Trophoblast cell (in vitro differentiated cells and primary cell): ENCODE data around the gene MTA2.
A peak's percentile ranks its signal among the peaks of the same experiment; 100 is the strongest.

ENCODE experiments used
- DNase-seq, 2 donors: peaks; one replicate each; pipeline ENCODE4 v3.0.0-alpha.2; 2016
- H2AFZ ChIP-seq: 2 replicates; pipeline ENCODE4 v1.6.1; 2013; ENCODE audit warnings: low read length, moderate library complexity, mild to moderate bottlenecking; ENCODE audit not compliant: insufficient read depth, poor library complexity
- H2AK5ac ChIP-seq: 2 replicates; pipeline ENCODE4 v1.6.1; 2013; ENCODE audit warnings: mild to moderate bottlenecking, low read length
- H2BK120ac ChIP-seq: 2 replicates; pipeline ENCODE4 v1.6.1; 2013; ENCODE audit warnings: low read length, mild to moderate bottlenecking, moderate library complexity; ENCODE audit not compliant: insufficient read depth, poor library complexity
- H2BK12ac ChIP-seq: 2 replicates; pipeline ENCODE4 v1.6.1; 2013; ENCODE audit warnings: mild to moderate bottlenecking, low read length, moderate library complexity
- H2BK5ac ChIP-seq: 2 replicates; pipeline ENCODE4 v1.6.1; 2013; ENCODE audit warnings: low read length, low read depth, moderate library complexity, mild to moderate bottlenecking; ENCODE audit not compliant: poor library complexity
- H3K14ac ChIP-seq: 2 replicates; pipeline ENCODE4 v1.6.1; 2013; ENCODE audit warnings: mild to moderate bottlenecking, low read length
- H3K18ac ChIP-seq: 2 replicates; pipeline ENCODE4 v1.6.1; 2013; ENCODE audit warnings: mild to moderate bottlenecking, low read length
- H3K23ac ChIP-seq: 2 replicates; pipeline ENCODE4 v1.6.1; 2013; ENCODE audit warnings: low read length
- H3K27ac ChIP-seq: 2 replicates; pipeline ENCODE4 v1.5.1; 2013; ENCODE audit warnings: low read depth, mild to moderate bottlenecking, inconsistent platforms, low read length, moderate library complexity
- H3K27me3 ChIP-seq: 2 replicates; pipeline ENCODE4 v1.6.1; 2013; ENCODE audit warnings: inconsistent platforms, mild to moderate bottlenecking, low read length, moderate library complexity; ENCODE audit not compliant: insufficient read depth
- H3K36me3 ChIP-seq, 2 experiments: 1 replicate in 1 of 2; 2 replicates in 1 of 2; pipeline ENCODE4 v1.6.1; 2013; ENCODE audit warnings: low read length in 2 of 2, mild to moderate bottlenecking in 2 of 2, moderate library complexity in 1 of 2; ENCODE audit not compliant: insufficient read depth in 2 of 2, control insufficient read depth in 1 of 2
- H3K4ac ChIP-seq: 2 replicates; pipeline ENCODE4 v1.6.1; 2013; ENCODE audit warnings: low read depth, mild to moderate bottlenecking, low read length, moderate library complexity
- H3K4me1 ChIP-seq, 2 experiments: 1 replicate in 1 of 2; 2 replicates in 1 of 2; pipeline ENCODE4 v1.6.1; 2013; ENCODE audit warnings: low read length in 2 of 2, mild to moderate bottlenecking in 2 of 2, moderate library complexity in 1 of 2; ENCODE audit not compliant: insufficient read depth in 2 of 2, control insufficient read depth in 1 of 2
- H3K4me2 ChIP-seq: 2 replicates; pipeline ENCODE4 v1.6.1; 2013; ENCODE audit warnings: inconsistent platforms, mild to moderate bottlenecking, low read length, moderate library complexity
- H3K4me3 ChIP-seq: 2 replicates; pipeline ENCODE4 v1.5.1; 2013; ENCODE audit warnings: mild to moderate bottlenecking, low read depth, low read length, inconsistent platforms
- H3K79me1 ChIP-seq: one replicate; pipeline ENCODE4 v1.6.1; 2013; ENCODE audit warnings: low read length
- H3K79me2 ChIP-seq: 2 replicates; pipeline ENCODE4 v1.6.1; 2013; ENCODE audit warnings: low read length, mild to moderate bottlenecking; ENCODE audit not compliant: control insufficient read depth, insufficient read depth, poor library complexity
- H3K9ac ChIP-seq: 2 replicates; pipeline ENCODE4 v1.6.1; 2013; ENCODE audit warnings: mild to moderate bottlenecking, low read length
- H3K9me3 ChIP-seq: 2 replicates; pipeline ENCODE4 v1.6.1; 2013; ENCODE audit warnings: low read depth, mild to moderate bottlenecking, control low read depth, inconsistent platforms, low read length; ENCODE audit not compliant: insufficient read depth
- H4K12ac ChIP-seq: 2 replicates; pipeline ENCODE4 v1.6.1; 2013; ENCODE audit warnings: low read depth, mild to moderate bottlenecking, low read length, moderate library complexity
- H4K8ac ChIP-seq: 2 replicates; pipeline ENCODE4 v1.6.1; 2013; ENCODE audit warnings: low read depth, mild to moderate bottlenecking, low read length, moderate library complexity
- H4K91ac ChIP-seq: one replicate; pipeline ENCODE4 v1.6.1; 2013; ENCODE audit warnings: low read depth, mild to moderate bottlenecking, low read length, moderate library complexity
- WGBS: extraction: QIAGEN DNeasy Blood & Tissue Kit; methylation state at CpG from one replicate; pipeline ENCODE4 v1.1.7; 2013; ENCODE audit warnings: missing lambda C conversion rate; ENCODE audit not compliant: insufficient read length, insufficient coverage; ENCODE audit errors: extremely low coverage; 5-methylcytosine and 5-hydroxymethylcytosine counted together

Gene MTA2

DNA sequence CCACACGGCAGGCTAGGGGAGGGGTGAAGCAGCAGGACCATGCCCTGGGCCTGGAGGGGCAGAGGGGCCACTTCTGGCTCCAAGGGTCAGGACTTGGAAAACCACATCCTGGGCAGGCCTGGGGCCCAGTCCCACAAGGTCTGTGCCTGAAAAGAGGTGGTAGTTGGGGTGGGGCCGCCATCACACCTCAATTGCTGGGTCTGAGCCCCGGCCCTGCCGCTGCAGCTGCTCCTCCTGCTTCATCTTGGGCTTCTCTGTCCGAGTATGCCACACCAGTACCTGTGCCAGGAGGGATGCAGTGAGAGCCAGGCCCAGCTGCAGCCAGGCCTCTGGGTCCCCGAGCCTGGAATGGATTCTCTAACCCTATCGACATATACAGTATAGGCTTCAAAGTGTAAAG, 13.9 kb upstream of the MTA2 start:
- H3K4ac ChIP-seq = no peak overlapping the region
- H3K4me3 ChIP-seq = no peak overlapping the region

DNA sequence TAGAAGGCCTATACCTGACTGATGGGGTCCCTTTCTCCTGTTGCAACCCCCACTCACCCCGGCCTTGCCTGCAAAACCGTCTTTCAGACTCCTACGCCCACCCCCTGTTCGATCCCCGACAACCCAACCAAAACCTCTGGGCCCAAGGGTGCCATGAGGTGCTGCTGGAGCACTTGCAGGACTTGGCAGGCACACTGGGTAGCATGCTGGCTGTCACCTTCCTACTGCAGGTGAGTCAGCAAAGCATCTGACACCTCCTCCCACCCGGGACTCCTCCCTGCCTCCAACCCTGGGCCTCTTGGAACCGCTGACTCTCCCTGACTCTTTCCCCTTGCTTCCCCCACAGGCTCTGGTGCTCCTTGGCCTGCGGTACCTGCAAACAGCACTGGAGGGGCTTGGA, 12.6 kb upstream of the MTA2 start:
- H2AK5ac ChIP-seq = no peak overlapping the region
- no peak overlapping the region for H3K14ac ChIP-seq
- H4K12ac ChIP-seq = peak overlapping the region; percentile 68
- H3K4me1 ChIP-seq = peaks cover 12 to 14% of the 10 kb centered on the region in 2 experiments
- no peak overlapping the region for H3K9ac ChIP-seq
- no peak overlapping the region for H2BK12ac ChIP-seq
- no peak overlapping the region for H3K4me2 ChIP-seq
- H3K27ac ChIP-seq = no peak overlapping the region
- no peak overlapping the region for H4K8ac ChIP-seq
- H3K27me3 ChIP-seq = no peaks in the 10 kb centered on the region
- H3K36me3 ChIP-seq = peaks cover 31 to 32% of the 10 kb centered on the region in 2 experiments
- H3K4ac ChIP-seq = no peak overlapping the region
- peaks cover 14% of the 10 kb centered on the region for H3K79me1 ChIP-seq
- no CpG with 5 or more reads among the region's 8 CpGs for WGBS
- H3K23ac ChIP-seq = no peak overlapping the region
- H3K18ac ChIP-seq = no peak overlapping the region
- no peak overlapping the region for H3K4me3 ChIP-seq
- DNase-seq = peak; percentile 42 to 51
- H3K79me2 ChIP-seq = peaks cover 9% of the 10 kb centered on the region
- peaks cover 2% of the 10 kb centered on the region for H3K9me3 ChIP-seq
- no peak overlapping the region for H2BK120ac ChIP-seq
- no peak overlapping the region for H2BK5ac ChIP-seq
- H2AFZ ChIP-seq = no peak overlapping the region
- no peak overlapping the region for H4K91ac ChIP-seq

More for the DNA sequence above, 13.9 kb upstream of the MTA2 start:
- Histone ChIP-seq H3K4me2 (no peak overlapping the region), H3K18ac (no peak overlapping the region), H3K4me1 (peaks cover 13 to 15% of the 10 kb centered on the region in 2 experiments), H4K91ac (no peak overlapping the region), H3K79me1 (peaks cover 14% of the 10 kb centered on the region), H3K14ac (no peak overlapping the region), H4K12ac (no peak overlapping the region), H3K27ac (no peak overlapping the region), H3K9me3 (peaks cover 2% of the 10 kb centered on the region), H3K9ac (no peak overlapping the region), H3K36me3 (peaks cover 24 to 27% of the 10 kb centered on the region in 2 experiments), H2AFZ (no peak overlapping the region), H2BK5ac (no peak overlapping the region), H2BK120ac (no peak overlapping the region), H3K79me2 (peaks cover 9% of the 10 kb centered on the region), H4K8ac (no peak overlapping the region), H2AK5ac (no peak overlapping the region), H3K23ac (peak overlapping the region; percentile 35), H2BK12ac (no peak overlapping the region), H3K27me3 (no peaks in the 10 kb centered on the region)
- WGBS = no CpG with 5 or more reads among the region's 7 CpGs
- no peak for DNase-seq

DNA sequence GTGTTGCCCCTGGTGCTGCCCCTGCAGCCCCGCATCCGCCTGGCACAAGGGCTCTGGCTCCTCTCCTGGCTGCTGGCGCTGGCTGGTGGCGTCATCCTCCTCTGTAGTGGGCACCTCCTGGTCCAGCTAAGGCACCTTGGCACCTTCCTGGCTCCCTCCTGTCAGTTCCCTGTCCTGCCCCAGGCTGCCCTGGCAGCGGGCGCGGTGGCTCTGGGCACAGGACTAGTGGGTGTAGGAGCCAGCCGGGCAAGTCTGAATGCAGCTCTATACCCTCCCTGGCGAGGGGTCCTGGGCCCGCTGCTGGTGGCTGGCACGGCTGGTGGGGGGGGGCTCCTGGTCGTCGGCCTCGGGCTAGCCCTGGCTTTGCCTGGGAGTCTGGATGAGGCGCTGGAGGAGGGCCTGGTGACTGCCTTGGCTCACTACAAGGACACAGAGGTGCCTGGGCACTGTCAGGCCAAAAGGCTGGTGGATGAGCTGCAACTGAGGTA, 11.7 kb upstream of the MTA2 start:
- H3K4me1 ChIP-seq = peaks cover 12 to 14% of the 10 kb centered on the region in 2 experiments
- H3K4ac ChIP-seq = no peak overlapping the region
- no peak overlapping the region for H3K27ac ChIP-seq
- H3K14ac ChIP-seq = peak overlapping the region; percentile 64
- H4K91ac ChIP-seq = peak overlapping the region; percentile 61
- peak overlapping the region; percentile 63 for H4K12ac ChIP-seq
- peak overlapping the region; percentile 65 for H2BK120ac ChIP-seq
- H3K9me3 ChIP-seq = peaks cover 2% of the 10 kb centered on the region
- H2AFZ ChIP-seq = no peak overlapping the region
- no CpG with 5 or more reads among the region's 15 CpGs for WGBS
- no peak for DNase-seq
- peaks cover 14% of the 10 kb centered on the region for H3K79me1 ChIP-seq
- H3K79me2 ChIP-seq = peaks cover 9% of the 10 kb centered on the region
- peaks cover 38 to 41% of the 10 kb centered on the region in 2 experiments for H3K36me3 ChIP-seq
- H3K23ac ChIP-seq = no peak overlapping the region
- H2AK5ac ChIP-seq = peak overlapping the region; percentile 93
- no peaks in the 10 kb centered on the region for H3K27me3 ChIP-seq
- H2BK5ac ChIP-seq = peak overlapping the region; percentile 4
- H2BK12ac ChIP-seq = peak overlapping the region; percentile 72
- no peak overlapping the region for H3K9ac ChIP-seq
- peak overlapping the region; percentile 69 for H4K8ac ChIP-seq
- peak overlapping the region; percentile 23 for H3K4me2 ChIP-seq
- H3K18ac ChIP-seq = peak overlapping the region; percentile 55
- H3K4me3 ChIP-seq = peak overlapping the region; percentile 16

DNA sequence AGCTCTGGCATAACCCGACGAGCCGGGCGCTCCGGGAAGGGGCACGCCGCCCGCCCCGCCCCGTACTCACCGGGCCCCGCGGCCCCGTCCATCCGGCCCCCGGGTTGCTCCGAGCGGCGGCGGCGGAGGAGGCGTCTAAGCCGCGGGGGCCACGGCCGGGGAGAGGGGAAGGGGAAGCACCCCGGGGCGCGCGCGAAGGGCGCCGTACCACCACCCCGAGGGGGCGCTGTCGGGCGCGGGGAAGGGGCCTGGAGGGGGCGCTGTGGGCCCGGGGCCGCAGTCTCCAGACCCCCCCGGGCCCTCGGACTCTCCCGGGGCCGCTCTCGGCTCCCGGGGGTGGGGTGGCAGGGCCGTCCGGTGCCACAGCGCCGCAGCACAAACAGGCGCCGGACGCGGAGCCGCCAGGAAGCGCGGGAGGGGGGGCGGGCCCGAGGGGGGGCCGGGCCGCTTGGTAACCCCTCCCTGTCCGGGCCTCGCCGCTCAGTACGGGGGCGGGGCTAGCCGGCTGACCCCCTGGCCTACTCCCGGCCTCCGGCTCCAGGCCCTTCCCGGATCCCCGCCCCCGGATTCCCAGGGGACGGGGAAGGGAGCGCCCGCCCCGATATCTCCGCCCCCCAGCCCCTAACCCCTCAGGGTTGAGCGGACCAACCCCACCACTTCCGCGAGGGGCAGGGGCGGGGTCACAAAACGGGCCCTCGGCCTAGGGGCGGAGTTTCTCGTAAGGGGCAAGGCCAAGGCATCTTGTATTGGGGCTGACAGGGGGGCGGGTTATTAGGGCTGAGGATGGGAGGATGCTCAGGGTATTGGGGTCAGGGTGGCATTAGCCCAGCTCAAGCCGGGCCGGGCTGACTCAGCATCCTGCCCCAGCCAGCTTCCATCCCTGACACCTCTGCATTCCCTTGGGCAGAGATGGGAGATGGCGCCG, 11.0 kb upstream of the MTA2 start, which contains the start of the genes EML3 and ROM1:
Gene EML3 (minus strand): TSS at position 410 of the 925 bp plus-strand sequence. CDS start 318 bp downstream, at position 92.
Gene ROM1 (plus strand): TSS at position 892 of the 925 bp plus-strand sequence. CDS start 25 bp downstream, at position 917.
- H3K4ac ChIP-seq = peak within 1 kb of the TSS; percentile 16
- peak within 1 kb of the TSS; percentile 91 for H3K14ac ChIP-seq
- H3K4me3 ChIP-seq = peak within 1 kb of the TSS; percentile 80
- peak within 1 kb of the TSS; percentile 66 for H2BK5ac ChIP-seq
- H2AK5ac ChIP-seq = peak within 1 kb of the TSS; percentile 93
- H3K79me2 ChIP-seq = peaks cover 9% of the 10 kb centered on the region
- H3K36me3 ChIP-seq = peaks cover 42 to 45% of the 10 kb centered on the region in 2 experiments
- H3K4me2 ChIP-seq = peak within 1 kb of the TSS; percentile 93
- WGBS = no CpG with 5 or more reads among the region's 91 CpGs
- peak within 1 kb of the TSS; percentile 84 for H4K91ac ChIP-seq
- peaks cover 12 to 14% of the 10 kb centered on the region in 2 experiments for H3K4me1 ChIP-seq
- no peaks in the 10 kb centered on the region for H3K27me3 ChIP-seq
- no peak within 1 kb of the TSS for H3K23ac ChIP-seq
- peak within 1 kb of the TSS; percentile 85 for H2AFZ ChIP-seq
- peak; percentile 60 to 69 for DNase-seq
- H3K27ac ChIP-seq = peak within 1 kb of the TSS; percentile 65
- H3K9me3 ChIP-seq = peaks cover 2% of the 10 kb centered on the region
- H3K18ac ChIP-seq = peak within 1 kb of the TSS; percentile 70
- H2BK120ac ChIP-seq = peak within 1 kb of the TSS; percentile 80
- peaks cover 14% of the 10 kb centered on the region for H3K79me1 ChIP-seq
- H2BK12ac ChIP-seq = peak within 1 kb of the TSS; percentile 72
- H3K9ac ChIP-seq = peak within 1 kb of the TSS; percentile 89
- peak within 1 kb of the TSS; percentile 86 for H4K8ac ChIP-seq
- H4K12ac ChIP-seq = peak within 1 kb of the TSS; percentile 63
